Amniotic epithelial cell (primary cell): ENCODE measurements around the gene LRRC19.
A peak's percentile ranks its signal among the peaks of the same experiment; 100 is the strongest.

ENCODE experiments used
- DNase-seq: peaks from one replicate; pipeline ENCODE4 v3.0.0-alpha.2; 2010; ENCODE audit warnings: low read depth

The LRRC19 gene

GRCh38 chr9:26955921-26956859, 49.3 kb downstream of the LRRC19 start, which contains the start of gene IFT74:
TSS of gene IFT74 (plus strand) at chr9:26956412. CDS start at chr9:26961968, 5,556 bp downstream.
- peak; percentile 98 for DNase-seq

GRCh38 chr9:26955222-26955903, 50.1 kb downstream of the LRRC19 start:
- no peak for DNase-seq

- no peak for DNase-seq
Observed at GRCh38 chr9:26954050-26954508, 51.4 kb downstream of the LRRC19 start.

- DNase-seq: no peak
Observed at GRCh38 chr9:26951794-26952193, 53.7 kb downstream of the LRRC19 start.

GRCh38 chr9:26950521-26950920, 55.0 kb downstream of the LRRC19 start:
- no peak for DNase-seq

- DNase-seq: peak; percentile 37
Observed at GRCh38 chr9:26949637-26950069, 55.8 kb downstream of the LRRC19 start.

GRCh38 chr9:26947736-26948135, 57.7 kb downstream of the LRRC19 start:
- no peak for DNase-seq

- peak; percentile 89 for DNase-seq
Observed at GRCh38 chr9:26946753-26947727, 58.4 kb downstream of the LRRC19 start, which contains the start of gene PLAA. TSS of gene PLAA (minus strand) at chr9:26947242. CDS start at chr9:26947045, 197 bp downstream.

GRCh38 chr9:26945591-26945990, 59.9 kb downstream of the LRRC19 start:
- DNase-seq: no peak
